ENCODE data around the gene GALNT16.
"Not testable (repeated sequence)": the region's sequence is repeated elsewhere in the genome, so short reads cannot be mapped to it uniquely, and the experiment has no call there.

Gene GALNT16

GRCh38 chr14:69287098-69288010 lies 27.4 kb downstream of the GALNT16 start:
- DNase-seq = no peak

- no peak for DNase-seq
Measured at GRCh38 chr14:69288011-69288771, 28.2 kb downstream of the GALNT16 start.

GRCh38 chr14:69288956-69289705 lies 29.2 kb downstream of the GALNT16 start:
- no peak for DNase-seq

- DNase-seq = no peak
Measured at GRCh38 chr14:69289811-69290520, 30.0 kb downstream of the GALNT16 start.

- not testable (repeated sequence) for DNase-seq
Measured at GRCh38 chr14:69290881-69291280, 30.9 kb downstream of the GALNT16 start.

GRCh38 chr14:69291396-69291795 lies 31.4 kb downstream of the GALNT16 start:
- no peak for DNase-seq

GRCh38 chr14:69291891-69292561 lies 32.1 kb downstream of the GALNT16 start:
- no peak for DNase-seq

GRCh38 chr14:69298131-69299071 lies 38.4 kb downstream of the GALNT16 start:
- no peak for DNase-seq

GRCh38 chr14:69299286-69300035 lies 39.5 kb downstream of the GALNT16 start:
- no peak for DNase-seq

- no peak for DNase-seq
Measured at GRCh38 chr14:69300601-69301221, 40.8 kb downstream of the GALNT16 start.

GRCh38 chr14:69303086-69303485 lies 43.1 kb downstream of the GALNT16 start:
- no peak for DNase-seq

- DNase-seq = no peak
Measured at GRCh38 chr14:69312608-69313007, 52.6 kb downstream of the GALNT16 start.

- DNase-seq = no peak
Measured at GRCh38 chr14:69313176-69313575, 53.2 kb downstream of the GALNT16 start.

GRCh38 chr14:69314327-69314726 lies 54.4 kb downstream of the GALNT16 start:
- no peak for DNase-seq

- DNase-seq = no peak
Measured at GRCh38 chr14:69315301-69315700, 55.3 kb downstream of the GALNT16 start.

- no peak for DNase-seq
Measured at GRCh38 chr14:69316449-69317101, 56.6 kb downstream of the GALNT16 start.

GRCh38 chr14:69317102-69317755 lies 57.3 kb downstream of the GALNT16 start:
- no peak for DNase-seq

- DNase-seq = no peak
Measured at GRCh38 chr14:69317780-69318179, 57.8 kb downstream of the GALNT16 start.

Measured in GF-D8 (cell line).